VCaP (cell line): Measurements from ENCODE around the gene FAM135A.
A peak's percentile ranks its signal among the peaks of the same experiment; 100 is the strongest.

ENCODE experiments used
- H3K27ac ChIP-seq: fragments of 450-650 bp; 2 replicates; pipeline ENCODE4 v1.5.1; 2017
- CTCF ChIP-seq: fragments of 450-650 bp; conservative IDR thresholded peaks from 2 replicates; pipeline ENCODE4 v1.5.1; 2017; ENCODE audit warnings: mild to moderate bottlenecking, moderate library complexity

The FAM135A gene

DNA sequence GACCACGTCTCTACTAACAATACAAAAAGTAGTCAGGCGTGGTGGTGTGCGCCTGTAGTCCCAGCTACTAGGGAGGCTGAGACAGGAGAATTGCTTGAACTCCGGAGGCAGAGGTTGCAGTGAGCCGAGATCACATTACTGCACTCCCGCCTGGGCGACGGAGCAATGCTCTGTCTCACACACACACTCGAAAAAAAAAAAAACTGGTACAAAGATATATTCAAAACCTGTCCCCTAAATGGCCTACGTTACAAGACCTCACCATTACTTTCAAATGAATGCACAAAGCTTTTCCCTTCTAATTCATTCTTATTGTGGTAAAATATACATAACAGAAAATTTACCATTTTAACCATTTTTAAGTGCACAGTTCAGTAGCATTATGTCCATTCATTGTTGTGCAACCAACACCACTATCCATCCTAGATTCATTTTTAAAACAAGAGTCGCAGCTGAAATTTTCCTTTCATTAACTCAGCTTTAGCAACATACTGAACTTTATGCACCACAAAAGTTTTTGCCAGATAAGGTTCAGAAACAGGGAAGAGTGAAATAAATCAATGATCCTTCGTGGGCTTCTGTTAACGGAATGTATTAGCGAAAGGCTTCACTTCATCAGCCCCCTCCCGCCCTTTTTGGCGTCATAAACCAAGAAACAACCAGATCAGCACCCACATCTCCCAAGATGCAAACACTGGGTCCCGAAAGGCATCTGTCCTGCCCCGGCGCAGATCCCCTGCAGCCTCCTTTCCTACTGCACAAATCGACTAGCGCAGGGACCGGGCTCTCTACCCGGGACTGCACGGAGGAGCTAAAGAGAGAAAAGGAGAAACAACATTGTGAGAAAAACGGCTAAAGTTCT lies 825 bp upstream of the FAM135A start:
- H3K27ac ChIP-seq: peak overlapping the region; percentile 85
- no peak for TF ChIP-seq CTCF

- H3K27ac ChIP-seq: peak overlapping the region; percentile 85
- no peak for TF ChIP-seq CTCF
Measured at GRCh38 chr6:70413992-70414494, 735 bp downstream of the FAM135A start.

- H3K27ac ChIP-seq: peak overlapping the region; percentile 85
- 0 out of 2 replicates have a peak, but pooled peaks have one; percentile 6 for TF ChIP-seq CTCF
Measured at GRCh38 chr6:70414813-70415212, 1.5 kb downstream of the FAM135A start.

- no peak for TF ChIP-seq CTCF
- peak overlapping the region; percentile 85 for H3K27ac ChIP-seq
Measured at GRCh38 chr6:70415247-70415646, 1.9 kb downstream of the FAM135A start.

DNA sequence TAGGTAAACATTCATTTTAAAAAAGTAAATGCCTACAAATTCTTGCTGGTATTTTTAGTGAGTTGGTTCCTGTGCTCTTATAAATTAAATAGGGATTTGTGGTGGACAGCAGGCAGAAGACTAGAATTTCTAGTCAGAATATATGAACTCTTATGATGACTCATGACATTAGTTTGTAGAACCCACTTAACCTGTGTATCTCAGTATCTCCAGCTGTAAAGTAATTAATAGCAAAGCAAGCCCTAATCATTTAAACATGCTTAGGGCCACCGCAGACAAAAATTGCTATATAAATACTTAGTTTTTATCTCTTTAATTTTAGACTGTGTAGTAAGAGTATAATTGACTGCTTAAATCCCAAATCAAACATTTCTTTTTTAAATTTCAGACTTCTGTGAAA lies 2.4 kb downstream of the FAM135A start:
- peak overlapping the region; percentile 85 for H3K27ac ChIP-seq
- TF ChIP-seq CTCF: no peak

DNA sequence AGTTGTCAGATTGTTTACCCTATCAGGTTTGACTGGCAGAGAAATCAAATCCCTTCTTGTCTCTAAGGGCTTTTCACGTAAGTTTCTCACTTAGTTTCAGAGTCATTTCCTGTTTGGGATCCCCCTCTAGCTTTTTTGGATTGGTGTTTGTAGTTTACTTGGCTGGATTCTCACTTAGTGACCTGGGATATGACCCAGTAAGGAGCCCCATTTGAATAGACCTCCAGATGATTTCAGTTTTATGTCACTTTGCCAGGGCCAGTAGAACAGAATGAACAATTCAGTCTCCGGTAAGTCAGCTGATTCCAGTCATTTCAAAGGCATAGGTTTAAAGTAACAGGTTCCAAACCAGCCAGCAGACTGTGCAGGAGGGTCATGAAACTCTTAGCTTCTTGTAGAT lies 8.2 kb downstream of the FAM135A start:
- H3K27ac ChIP-seq: no peak overlapping the region
- no peak for TF ChIP-seq CTCF

- TF ChIP-seq CTCF: no peak
Measured at GRCh38 chr6:70423189-70424134, 10.2 kb downstream of the FAM135A start.

More at GRCh38 chr6:70423189-70424134, 10.2 kb downstream of the FAM135A start:
- H3K27ac ChIP-seq: no peak overlapping the region
